PC-3 (cell line): Measurements from ENCODE around the gene COL25A1. TPM values are rescaled to one million over a fixed set of nuclear protein-coding genes. Genes with fewer than 3 reads are reported as not detected.
"Not testable (repeated sequence)": the region's sequence is repeated elsewhere in the genome, so short reads cannot be mapped to it uniquely, and the experiment has no call there.

Experiments
- ATAC-seq: fragments of 200-7000 bp; cut with Tn5 transposase; 2 replicates; pipeline ENCODE4 v1.9.1; 2020; ENCODE audit warnings: mild to moderate bottlenecking, moderate library complexity
- BruUV-seq: library from RNA; stranded (reverse); fragments of 400-500 nt; replicated peaks from 2 replicates; lab custom pipeline; 2021; lab: Mats Ljungman, UMichigan
- CTCF ChIA-PET: fragments of 300-600 bp; sonication (Branson Sonifier 250); formaldehyde crosslinking; loops from one replicate; lab custom pipeline; 2022; ENCODE audit warnings: antibody characterized with exemption; lab: Charles Lee
- POLR2A ChIA-PET: fragments of 300-600 bp; sonication (Branson Sonifier 250); formaldehyde crosslinking; loops from one replicate; lab custom pipeline; 2022; ENCODE audit warnings: antibody characterized with exemption; ENCODE audit not compliant: unreplicated experiment; lab: Charles Lee
- DNase-seq: peaks from one replicate; pipeline ENCODE4 v3.0.0-alpha.2; 2015
- H2AFZ ChIP-seq: fragments of 300-600 bp; sonication (generic); 2 replicates; pipeline ENCODE4 v1.6.0; 2016; ENCODE audit warnings: antibody characterized with exemption, low read length
- H3F3A ChIP-seq: fragments of 300-600 bp; sonication (generic); one replicate; pipeline ENCODE4 v1.6.0; 2017; ENCODE audit warnings: antibody characterized with exemption, low read length, control low read depth, mild to moderate bottlenecking; ENCODE audit not compliant: unreplicated experiment
- H3K27ac ChIP-seq: fragments of 300-600 bp; sonication (generic); 2 replicates; pipeline ENCODE4 v1.5.1; 2016; ENCODE audit warnings: mild to moderate bottlenecking, low read length
- H3K27me3 ChIP-seq: fragments of 300-600 bp; sonication (generic); 2 replicates; pipeline ENCODE4 v1.6.1; 2016; ENCODE audit warnings: low read length, mixed read lengths
- H3K36me3 ChIP-seq: fragments of 300-600 bp; sonication (generic); 2 replicates; pipeline ENCODE4 v1.6.1; 2016; ENCODE audit warnings: low read depth, mixed run types, low read length, mixed read lengths
- H3K4me1 ChIP-seq: fragments of 300-600 bp; sonication (generic); 2 replicates; pipeline ENCODE4 v1.5.1; 2016; ENCODE audit warnings: low read length; ENCODE audit not compliant: insufficient read depth
- H3K4me2 ChIP-seq: fragments of 300-600 bp; sonication (generic); 2 replicates; pipeline ENCODE4 v1.6.0; 2016; ENCODE audit warnings: low read length
- H3K4me3 ChIP-seq: fragments of 300-600 bp; sonication (generic); 2 replicates; pipeline ENCODE4 v1.5.1; 2016; ENCODE audit warnings: mild to moderate bottlenecking, low read length, mixed read lengths
- H3K79me2 ChIP-seq: fragments of 300-600 bp; sonication (generic); 2 replicates; pipeline ENCODE4 v1.6.1; 2017; ENCODE audit warnings: low read length, mixed read lengths
- H3K9ac ChIP-seq: fragments of 300-600 bp; sonication (generic); 2 replicates; pipeline ENCODE4 v1.6.0; 2016; ENCODE audit warnings: mild to moderate bottlenecking, low read length
- H3K9me2 ChIP-seq: fragments of 300-600 bp; sonication (generic); replicated peaks from 2 replicates; pipeline ENCODE4 v1.6.1; 2016; ENCODE audit warnings: mixed run types, low read length, mixed read lengths
- H3K9me3 ChIP-seq: fragments of 300-600 bp; sonication (generic); 2 replicates; pipeline ENCODE4 v1.6.1; 2016; ENCODE audit warnings: low read length, mixed read lengths
- H4K20me1 ChIP-seq: fragments of 300-600 bp; sonication (generic); 2 replicates; pipeline ENCODE4 v1.6.1; 2016; ENCODE audit warnings: low read length, mixed read lengths
- EZH2 ChIP-seq: fragments of 300-600 bp; sonication (generic); IDR thresholded peaks from one replicate; pipeline ENCODE4 v1.6.1; 2017; ENCODE audit warnings: antibody characterized with exemption, mild to moderate bottlenecking, low read length; ENCODE audit not compliant: unreplicated experiment
- EZH2phosphoT487 ChIP-seq: fragments of 300-600 bp; sonication (generic); IDR thresholded peaks from 2 replicates; pipeline ENCODE4 v1.6.1; 2018; ENCODE audit warnings: mild to moderate bottlenecking, antibody characterized with exemption, low read length, borderline replicate concordance
- intact Hi-C: fragments of 100-400 bp; cut with micrococcal nuclease; formaldehyde crosslinking; loops from 2 replicates; pipeline ENCODE4 v1.9.0; 2023
- total RNA-seq: library from RNA; depleted of rRNA; stranded (reverse); fragments of >200 nt; gene quantifications from 2 replicates; pipeline ENCODE4 v1.2.3, GENCODE V29; 2014
- TF ChIP-seq, protein P1 (sequence below): fragments of 300-600 bp; sonication (generic); conservative IDR thresholded peaks from 2 replicates; pipeline ENCODE4 v1.5.1; 2017; ENCODE audit warnings: antibody characterized with exemption, low read depth, mild to moderate bottlenecking, low read length

COL25A1 gene
- total RNA-seq, 1 experiment from 2014 or later, result not detected

- Histone ChIP-seq H3K27ac (no peak overlapping the region), H3K4me2 (no peak overlapping the region), H3K4me3 (no peak overlapping the region), H3K36me3 (no peaks in the 10 kb centered on the region), H4K20me1 (no peaks in the 10 kb centered on the region), H3K9ac (no peak overlapping the region), H3K9me3 (no peaks in the 10 kb centered on the region), H3K4me1 (no peaks in the 10 kb centered on the region), H3K79me2 (no peaks in the 10 kb centered on the region), H3F3A (no peaks in the 10 kb centered on the region), H2AFZ (no peak overlapping the region), H3K9me2 (no peaks in the 10 kb centered on the region), H3K27me3 (no peaks in the 10 kb centered on the region)
- BruUV-seq, result no TSS peak
- DNase-seq (no peak), ATAC-seq (no peak)
- intact Hi-C loops, result no loop called here
- ChIA-PET CTCF (no interaction called here), POLR2A (no interaction called here)
- TF ChIP-seq, protein P1, sequence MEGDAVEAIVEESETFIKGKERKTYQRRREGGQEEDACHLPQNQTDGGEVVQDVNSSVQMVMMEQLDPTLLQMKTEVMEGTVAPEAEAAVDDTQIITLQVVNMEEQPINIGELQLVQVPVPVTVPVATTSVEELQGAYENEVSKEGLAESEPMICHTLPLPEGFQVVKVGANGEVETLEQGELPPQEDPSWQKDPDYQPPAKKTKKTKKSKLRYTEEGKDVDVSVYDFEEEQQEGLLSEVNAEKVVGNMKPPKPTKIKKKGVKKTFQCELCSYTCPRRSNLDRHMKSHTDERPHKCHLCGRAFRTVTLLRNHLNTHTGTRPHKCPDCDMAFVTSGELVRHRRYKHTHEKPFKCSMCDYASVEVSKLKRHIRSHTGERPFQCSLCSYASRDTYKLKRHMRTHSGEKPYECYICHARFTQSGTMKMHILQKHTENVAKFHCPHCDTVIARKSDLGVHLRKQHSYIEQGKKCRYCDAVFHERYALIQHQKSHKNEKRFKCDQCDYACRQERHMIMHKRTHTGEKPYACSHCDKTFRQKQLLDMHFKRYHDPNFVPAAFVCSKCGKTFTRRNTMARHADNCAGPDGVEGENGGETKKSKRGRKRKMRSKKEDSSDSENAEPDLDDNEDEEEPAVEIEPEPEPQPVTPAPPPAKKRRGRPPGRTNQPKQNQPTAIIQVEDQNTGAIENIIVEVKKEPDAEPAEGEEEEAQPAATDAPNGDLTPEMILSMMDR, result no peak
Measured at GRCh38 chr4:109072595-109072994, 229.9 kb downstream of the COL25A1 start.

DNA sequence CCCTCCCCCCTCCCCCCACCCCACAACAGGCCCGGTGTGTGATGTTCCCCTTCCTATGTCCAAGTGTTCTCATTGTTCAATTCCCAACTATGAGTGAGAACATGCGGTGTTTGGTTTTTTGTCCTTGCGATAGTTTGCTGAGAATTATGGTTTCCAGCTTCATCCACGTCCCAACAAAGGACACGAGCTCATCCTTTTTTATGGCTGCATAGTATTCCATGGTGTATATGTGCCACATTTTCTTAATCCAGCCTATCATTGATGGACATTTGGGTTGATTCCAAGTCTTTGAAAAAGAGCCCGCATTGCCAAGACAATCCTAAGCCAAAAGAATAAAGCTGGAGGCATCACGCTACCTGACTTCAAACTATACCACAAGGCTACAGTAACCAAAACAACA is 231.8 kb downstream of the COL25A1 start:
- H4K20me1 ChIP-seq, H3K4me1 ChIP-seq, ATAC-seq, CTCF ChIA-PET, H3K9ac ChIP-seq, H3K4me2 ChIP-seq, H3K36me3 ChIP-seq, H3K9me3 ChIP-seq, H3K4me3 ChIP-seq, H3K9me2 ChIP-seq, H2AFZ ChIP-seq, BruUV-seq, H3K27me3 ChIP-seq, H3F3A ChIP-seq, POLR2A ChIA-PET, DNase-seq, H3K79me2 ChIP-seq, intact Hi-C loops, H3K27ac ChIP-seq: not testable (repeated sequence)

GRCh38 chr4:109067508-109068235 is 234.8 kb downstream of the COL25A1 start:
- H2AFZ ChIP-seq, result no peak overlapping the region
- no peak overlapping the region for H3K4me2 ChIP-seq
- H3K9me2 ChIP-seq, result no peaks in the 10 kb centered on the region
- BruUV-seq, result no TSS peak
- no peaks in the 10 kb centered on the region for H3K27me3 ChIP-seq
- POLR2A ChIA-PET, result no interaction called here
- H3K4me3 ChIP-seq, result no peak overlapping the region
- ATAC-seq (no peak), DNase-seq (no peak)
- no peak overlapping the region for H3K27ac ChIP-seq
- H3K4me1 ChIP-seq, result no peaks in the 10 kb centered on the region
- H3F3A ChIP-seq, result no peaks in the 10 kb centered on the region
- H3K36me3 ChIP-seq, result no peaks in the 10 kb centered on the region
- H3K9ac ChIP-seq, result no peak overlapping the region
- H4K20me1 ChIP-seq, result no peaks in the 10 kb centered on the region
- H3K79me2 ChIP-seq, result no peaks in the 10 kb centered on the region
- TF ChIP-seq EZH2, result no peak
- TF ChIP-seq, protein P1, result no peak
- TF ChIP-seq EZH2phosphoT487, result no peak
- H3K9me3 ChIP-seq, result no peaks in the 10 kb centered on the region
- CTCF ChIA-PET, result no interaction called here
- intact Hi-C loops, result no loop called here
